ENCODE measurements around the gene ZFAND3. TPM values are rescaled to one million over a fixed set of nuclear protein-coding genes. Genes with fewer than 3 reads are reported as not detected.

ZFAND3 gene
- polyA plus RNA-seq, 3 donors: 11.5 to 21.1 (median 11.7) TPM

DNA sequence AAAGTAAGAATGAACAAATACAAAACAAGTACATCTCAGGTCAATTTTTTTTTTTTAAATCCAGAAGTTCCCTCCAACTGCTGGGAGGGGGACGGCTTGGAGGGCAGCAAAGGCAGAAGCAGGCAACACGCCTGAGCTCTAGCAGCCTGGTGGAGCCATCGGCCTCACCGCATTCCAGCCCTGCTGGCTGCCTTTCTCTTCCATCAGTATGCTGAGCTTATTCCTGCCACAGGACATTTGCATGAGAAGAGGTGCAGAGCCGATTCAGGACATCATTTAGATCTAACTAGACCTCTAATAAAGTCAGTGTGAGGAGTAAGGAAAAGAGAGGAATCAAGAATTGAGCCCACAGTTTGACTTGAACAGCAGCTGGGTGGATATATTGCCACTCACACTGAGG lies 318.8 kb downstream of the ZFAND3 start:
- WGBS (ENCODE audit: insufficient coverage): 100% methylated on average over 1 of the region's 5 CpGs
- Histone ChIP-seq H3K4me2 (replicated peaks; ENCODE audit: extremely low read depth, low read length, poor library complexity, severe bottlenecking) (no peak overlapping the region), H4K20me1 (ENCODE audit: insufficient read depth, low read length) (peaks cover 98% of the 10 kb centered on the region), H3K4me3 (replicated peaks in 1 of 3; ENCODE audit: low read depth in 2 of 3, low read length in 3 of 3) (no peak overlapping the region), H3K27me3 (ENCODE audit: control insufficient read depth in 2 of 2, insufficient read depth in 2 of 2, low read length in 2 of 2) (no peaks in the 10 kb centered on the region), H3K9me3 (replicated peaks in 1 of 2; ENCODE audit: control insufficient read depth in 1 of 2, insufficient read depth in 1 of 2, low read length in 2 of 2) (no peaks in the 10 kb centered on the region), H2AFZ (ENCODE audit: insufficient read depth, low read depth, low read length, poor library complexity, severe bottlenecking) (no peak overlapping the region), H3K79me2 (ENCODE audit: insufficient read depth, low read length) (no peaks in the 10 kb centered on the region), H3K9ac (ENCODE audit: insufficient read depth, low read length, poor library complexity, severe bottlenecking) (no peak overlapping the region), H3K4me1 (ENCODE audit: control insufficient read depth in 1 of 2, insufficient read depth in 2 of 2, low read length in 2 of 2) (no peaks in the 10 kb centered on the region), H3K27ac (ENCODE audit: low read depth in 1 of 2, low read length in 2 of 2) (no peak overlapping the region), H3K36me3 (replicated peaks in 1 of 2; ENCODE audit: control insufficient read depth in 1 of 2, insufficient read depth in 2 of 2, low read length in 2 of 2) (peaks cover 6 to 62% of the 10 kb centered on the region in 2 donors)
- Mint-ChIP-seq H3K27ac (peak overlapping the region in 2 of 7 donors; percentile 5 to 22), H3K4me1 (no peaks in the 10 kb centered on the region), H3K36me3 (peaks cover 32 to 38% of the 10 kb centered on the region in 2 donors), H3K27me3 (ENCODE audit: low read depth in 3 of 3) (peaks cover 0 to 1% (median 0%) of the 10 kb centered on the region in 3 donors), H3K9me3 (no peaks in the 10 kb centered on the region), H3K4me3 (no peak overlapping the region)
- TF ChIP-seq, protein P1, sequence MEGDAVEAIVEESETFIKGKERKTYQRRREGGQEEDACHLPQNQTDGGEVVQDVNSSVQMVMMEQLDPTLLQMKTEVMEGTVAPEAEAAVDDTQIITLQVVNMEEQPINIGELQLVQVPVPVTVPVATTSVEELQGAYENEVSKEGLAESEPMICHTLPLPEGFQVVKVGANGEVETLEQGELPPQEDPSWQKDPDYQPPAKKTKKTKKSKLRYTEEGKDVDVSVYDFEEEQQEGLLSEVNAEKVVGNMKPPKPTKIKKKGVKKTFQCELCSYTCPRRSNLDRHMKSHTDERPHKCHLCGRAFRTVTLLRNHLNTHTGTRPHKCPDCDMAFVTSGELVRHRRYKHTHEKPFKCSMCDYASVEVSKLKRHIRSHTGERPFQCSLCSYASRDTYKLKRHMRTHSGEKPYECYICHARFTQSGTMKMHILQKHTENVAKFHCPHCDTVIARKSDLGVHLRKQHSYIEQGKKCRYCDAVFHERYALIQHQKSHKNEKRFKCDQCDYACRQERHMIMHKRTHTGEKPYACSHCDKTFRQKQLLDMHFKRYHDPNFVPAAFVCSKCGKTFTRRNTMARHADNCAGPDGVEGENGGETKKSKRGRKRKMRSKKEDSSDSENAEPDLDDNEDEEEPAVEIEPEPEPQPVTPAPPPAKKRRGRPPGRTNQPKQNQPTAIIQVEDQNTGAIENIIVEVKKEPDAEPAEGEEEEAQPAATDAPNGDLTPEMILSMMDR (IDR thresholded peaks at IDR 0.05): no peak
- no peak for DNase-seq
- intact Hi-C loops (cut with micrococcal nuclease): no loop called here

DNA sequence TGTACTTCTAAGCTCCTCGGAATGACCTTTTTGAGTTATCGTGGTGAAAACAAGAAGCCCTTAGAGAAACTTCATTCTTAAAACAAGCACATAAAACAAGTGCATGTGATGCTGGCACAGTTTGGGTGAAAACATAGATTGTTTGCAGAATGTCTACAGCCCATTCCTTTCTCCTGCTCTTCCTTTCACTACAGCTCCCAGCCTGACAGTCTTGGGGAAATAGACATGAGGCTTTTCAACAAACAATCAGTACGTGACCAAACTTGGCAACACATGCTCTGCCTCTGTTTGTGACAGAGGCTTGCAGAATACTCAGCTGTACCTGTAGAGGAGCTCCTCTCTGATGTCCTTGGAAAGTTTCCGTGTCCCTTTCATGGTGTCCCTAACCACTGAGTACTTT lies 321.6 kb downstream of the ZFAND3 start:
- peaks cover 96% of the 10 kb centered on the region for H4K20me1 ChIP-seq (ENCODE audit: insufficient read depth, low read length)
- Mint-ChIP-seq H3K27me3 (ENCODE audit: low read depth in 3 of 3) (peaks cover 0 to 1% (median 0%) of the 10 kb centered on the region in 3 donors), H3K9me3 (no peaks in the 10 kb centered on the region), H3K36me3 (peaks cover 30 to 32% of the 10 kb centered on the region in 2 donors), H3K27ac (no peak overlapping the region), H3K4me1 (peaks cover 6% of the 10 kb centered on the region), H3K4me3 (no peak overlapping the region)
- H3K4me2 ChIP-seq (replicated peaks; ENCODE audit: extremely low read depth, low read length, poor library complexity, severe bottlenecking): no peak overlapping the region
- no peaks in the 10 kb centered on the region for H3K4me1 ChIP-seq (ENCODE audit: control insufficient read depth in 1 of 2, insufficient read depth in 2 of 2, low read length in 2 of 2)
- H3K36me3 ChIP-seq (replicated peaks in 1 of 2; ENCODE audit: control insufficient read depth in 1 of 2, insufficient read depth in 2 of 2, low read length in 2 of 2): peaks cover 3 to 56% of the 10 kb centered on the region in 2 donors
- no peaks in the 10 kb centered on the region for H3K27me3 ChIP-seq (ENCODE audit: control insufficient read depth in 2 of 2, insufficient read depth in 2 of 2, low read length in 2 of 2)
- intact Hi-C loops (cut with micrococcal nuclease): no loop called here
- H2AFZ ChIP-seq (ENCODE audit: insufficient read depth, low read depth, low read length, poor library complexity, severe bottlenecking): no peak overlapping the region
- 88% methylated on average over 1 of the region's 4 CpGs for WGBS (ENCODE audit: insufficient coverage)
- peaks cover 4% of the 10 kb centered on the region for H3K79me2 ChIP-seq (ENCODE audit: insufficient read depth, low read length)
- H3K9ac ChIP-seq (ENCODE audit: insufficient read depth, low read length, poor library complexity, severe bottlenecking): no peak overlapping the region
- DNase-seq: no peak
- TF ChIP-seq, protein P1 (IDR thresholded peaks at IDR 0.05): no peak
- H3K4me3 ChIP-seq (replicated peaks in 1 of 3; ENCODE audit: low read depth in 2 of 3, low read length in 3 of 3): no peak overlapping the region
- H3K27ac ChIP-seq (ENCODE audit: low read depth in 1 of 2, low read length in 2 of 2): no peak overlapping the region
- no peaks in the 10 kb centered on the region for H3K9me3 ChIP-seq (replicated peaks in 1 of 2; ENCODE audit: control insufficient read depth in 1 of 2, insufficient read depth in 1 of 2, low read length in 2 of 2)

Data from CD14-positive monocyte (primary cell).